RWPE1 (cell line): ENCODE data around the gene ARID3B.

Source experiments
- CTCF ChIA-PET: fragments of 350-600 bp; sonication (Branson Sonifier 250); formaldehyde crosslinking; extraction: SDS; loops from one replicate; lab custom pipeline; 2021; lab: Yijun Ruan, JAX
- POLR2A ChIA-PET: fragments of 400-600 bp; formaldehyde crosslinking; extraction: SDS; loops from one replicate; lab custom pipeline; 2020; ENCODE audit warnings: antibody characterized with exemption; ENCODE audit not compliant: low non-redundant PET; lab: Yijun Ruan, JAX
- DNase-seq: peaks from one replicate; pipeline ENCODE4 v3.0.0; 2012; ENCODE audit warnings: low spot score
- H3K27ac ChIP-seq: fragments of 450-650 bp; 2 replicates; pipeline ENCODE4 v1.5.1; 2017
- CTCF ChIP-seq: fragments of 450-650 bp; conservative IDR thresholded peaks from 2 replicates; pipeline ENCODE4 v1.5.1; 2017; ENCODE audit warnings: low read depth, mild to moderate bottlenecking

The ARID3B gene

DNA sequence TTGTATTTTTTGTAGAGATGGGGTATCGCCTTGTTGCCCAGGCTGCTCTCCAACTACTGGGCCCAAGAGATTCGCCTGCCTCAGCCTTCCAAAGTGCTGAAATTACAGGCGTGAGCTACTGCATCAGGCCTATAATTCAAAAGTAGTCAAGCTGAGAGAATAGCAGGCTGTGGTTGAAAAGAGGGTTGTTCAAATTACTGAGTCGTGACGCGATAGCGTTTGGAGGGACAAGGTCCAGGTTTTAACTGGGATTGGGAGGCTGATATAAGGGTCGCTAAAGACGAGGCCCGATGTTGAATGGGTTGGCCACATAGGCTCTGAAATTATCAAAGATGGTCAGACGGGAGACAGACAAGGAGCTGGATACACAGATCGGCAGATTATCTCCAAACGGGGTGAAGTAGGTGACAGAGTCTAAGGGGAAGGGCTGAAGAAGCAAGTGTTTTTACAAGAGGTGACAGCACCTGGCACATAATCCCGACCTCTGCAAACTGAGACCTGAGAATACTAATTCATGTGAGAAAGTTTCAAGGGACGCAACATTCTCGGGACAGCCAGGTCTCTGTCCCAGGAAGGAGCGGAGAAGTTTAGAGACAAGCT lies 759 bp upstream of the ARID3B start:
- H3K27ac ChIP-seq, result peak overlapping the region; percentile 83
- DNase-seq, result no peak
- ChIA-PET CTCF (interaction anchor here (0.7 to 1.4 kb wide), 3 partner anchors 51 to 158 kb away, joined by 4 read pairs; no protein-coding TSS in a partner anchor), POLR2A (interaction anchor here (0.5 to 1.0 kb wide), 3 partner anchors 10 to 75 kb away, joined by 3 to 4 read pairs (median 3); partner anchors contain the start of gene CLK3)
- no peak for TF ChIP-seq CTCF

DNA sequence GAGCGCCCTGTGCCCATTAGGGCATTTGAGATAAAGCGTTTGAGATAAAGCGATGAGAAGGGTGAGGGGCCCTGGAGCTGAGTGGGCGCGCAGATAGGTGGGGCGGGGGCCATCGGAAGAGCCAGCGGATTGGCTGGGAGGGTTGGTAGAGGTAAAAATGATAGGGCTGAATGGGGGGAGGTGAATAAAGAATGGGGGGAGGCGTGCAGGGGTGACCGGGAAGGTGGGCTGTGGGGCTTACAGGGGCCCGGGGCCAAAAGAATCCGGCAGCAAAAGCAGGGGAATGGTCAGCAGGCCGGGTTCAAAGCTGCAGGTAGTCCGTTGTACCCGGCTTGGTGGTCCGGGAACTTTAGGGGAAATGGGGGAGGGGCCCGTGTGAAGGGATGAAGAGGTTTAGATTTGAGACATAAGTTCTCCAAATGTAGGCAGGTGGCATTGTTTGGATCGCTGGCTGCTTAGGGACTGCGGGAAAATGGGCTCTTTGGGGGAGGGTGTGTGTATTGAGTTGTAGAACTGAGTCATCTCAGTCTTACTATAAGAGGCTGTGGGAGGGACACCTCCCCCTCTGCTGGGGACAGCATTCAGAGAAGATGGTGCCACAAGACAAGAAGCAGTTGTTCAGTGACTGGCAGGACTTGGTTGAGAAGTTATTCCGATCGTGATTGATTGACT lies 610 bp downstream of the ARID3B start:
- no peak for TF ChIP-seq CTCF
- ChIA-PET CTCF (interaction anchor here (0.6 to 1.7 kb wide), 6 partner anchors 19 to 247 kb away, joined by 3 to 4 read pairs (median 3); no protein-coding TSS in a partner anchor), POLR2A (interaction anchor here (0.6 kb wide), 3 partner anchors 10 to 93 kb away, joined by 3 to 10 read pairs (median 5); no protein-coding TSS in a partner anchor)
- peak overlapping the region; percentile 83 for H3K27ac ChIP-seq
- DNase-seq, result no peak

DNA sequence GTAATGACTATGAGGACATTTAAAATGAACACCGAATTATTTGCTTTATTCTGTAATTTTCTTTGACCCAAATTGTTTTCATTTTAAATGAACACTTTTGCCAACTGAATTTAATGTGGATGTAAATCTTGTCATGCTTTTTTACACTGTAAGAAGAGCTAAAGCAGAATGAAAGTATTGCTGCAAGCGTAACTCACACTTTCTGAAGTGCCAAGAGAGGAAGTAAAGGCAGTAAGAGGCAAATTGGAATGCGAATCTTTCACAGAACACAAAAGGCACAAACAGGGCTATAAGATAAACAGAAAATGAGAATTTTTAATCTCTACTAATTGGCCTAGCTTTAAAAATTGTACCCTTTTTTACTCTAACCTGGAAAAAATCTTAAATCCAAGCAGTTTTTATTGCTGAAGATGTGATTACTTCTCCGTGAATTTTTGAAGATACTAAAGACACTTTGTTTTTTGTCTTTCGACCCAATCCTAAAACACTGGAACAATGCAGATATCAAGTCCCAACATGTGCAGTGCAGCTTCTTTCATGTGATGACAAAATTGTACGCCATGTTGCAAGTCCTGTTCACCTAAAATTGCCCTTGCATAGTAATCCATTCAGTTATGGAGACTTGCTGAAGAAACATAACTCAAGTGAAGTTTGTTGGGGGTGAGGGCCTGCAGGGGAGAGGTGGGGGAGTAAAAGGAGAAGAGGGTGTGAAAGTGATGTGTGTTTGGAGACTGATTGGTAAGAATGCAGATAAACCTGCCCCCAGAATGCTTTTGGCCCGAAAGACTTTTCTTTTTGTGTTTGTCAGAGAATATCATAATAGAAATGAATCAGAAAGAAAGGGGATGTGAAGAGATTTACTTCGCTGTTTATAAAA lies 1.4 kb downstream of the ARID3B start:
- ChIA-PET POLR2A (no interaction called here), CTCF (interaction anchor here (1.2 to 1.7 kb wide), 2 partner anchors 71 to 101 kb away, joined by 4 to 5 read pairs; no protein-coding TSS in a partner anchor)
- no peak for DNase-seq
- no peak for TF ChIP-seq CTCF
- no peak overlapping the region for H3K27ac ChIP-seq

GRCh38 chr15:74543043-74543422 lies 2.0 kb downstream of the ARID3B start:
- H3K27ac ChIP-seq, result no peak overlapping the region
- ChIA-PET POLR2A (no interaction called here), CTCF (interaction anchor here (1.2 kb wide), 1 partner anchor 101 kb away, joined by 5 read pairs; no protein-coding TSS in a partner anchor)
- TF ChIP-seq CTCF, result no peak
- no peak for DNase-seq

DNA sequence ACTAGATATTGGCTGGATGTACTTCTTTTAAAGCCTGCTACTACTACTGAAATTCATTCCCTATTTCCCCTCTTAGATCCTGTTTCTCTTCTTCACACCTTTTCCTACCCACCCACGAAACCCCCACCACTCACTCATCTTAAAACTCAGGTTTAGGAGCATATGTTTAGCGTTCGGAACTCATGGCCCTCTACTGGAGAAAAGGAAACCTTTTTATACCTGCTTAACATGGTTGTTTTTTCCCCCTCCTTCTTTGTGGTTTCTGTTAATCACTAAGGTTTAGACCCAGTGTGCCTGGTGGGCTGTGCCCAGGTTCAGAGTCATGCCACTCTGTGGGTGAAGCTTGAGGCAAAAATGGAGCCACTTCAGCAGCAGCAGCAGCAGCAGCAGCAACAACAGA lies 2.6 kb downstream of the ARID3B start:
- no peak overlapping the region for H3K27ac ChIP-seq
- no peak for TF ChIP-seq CTCF
- POLR2A ChIA-PET, result no interaction called here
- CTCF ChIA-PET, result interaction anchor here (1.2 kb wide), 1 partner anchor 102 kb away, joined by 5 read pairs; no protein-coding TSS in a partner anchor
- DNase-seq, result no peak

GRCh38 chr15:74545086-74545485 lies 4.1 kb downstream of the ARID3B start:
- POLR2A ChIA-PET, result interaction anchor here (0.6 to 1.1 kb wide), 2 partner anchors 63 to 84 kb away, joined by 4 read pairs; partner anchors contain the start of gene UBL7

More at GRCh38 chr15:74545086-74545485, 4.1 kb downstream of the ARID3B start:
- no peak overlapping the region for H3K27ac ChIP-seq
- TF ChIP-seq CTCF, result no peak
- CTCF ChIA-PET, result interaction anchor here (1.0 kb wide), 1 partner anchor 106 kb away, joined by 3 read pairs; no protein-coding TSS in a partner anchor
- no peak for DNase-seq
